HepG2 (cell line): Measurements from ENCODE around the gene SUPV3L1. TPM values are rescaled to one million over a fixed set of nuclear protein-coding genes. Genes with fewer than 3 reads are reported as not detected.

ENCODE experiments used
- BRD4 ChIP-seq: sonication (generic); formaldehyde crosslinking; IDR thresholded peaks from 2 replicates; pipeline ENCODE4 v1.4.0; 2020; ENCODE audit warnings: missing genetic modification reagents
- ETV5 ChIP-seq: IDR thresholded peaks from 2 replicates; pipeline ENCODE4 v1.6.1; 2018; ENCODE audit warnings: missing biosample characterization, missing genetic modification reagents, inconsistent platforms, borderline replicate concordance
- HNF4A ChIP-seq: sonication (generic); formaldehyde crosslinking; IDR thresholded peaks from 2 replicates; pipeline ENCODE4 v1.4.0; 2020; ENCODE audit warnings: missing genetic modification reagents
- HOXA3 ChIP-seq: sonication (generic); formaldehyde crosslinking; IDR thresholded peaks from 2 replicates; pipeline ENCODE4 v1.5.0; 2020; ENCODE audit warnings: missing genetic modification reagents
- JUNB ChIP-seq: sonication (generic); formaldehyde crosslinking; IDR thresholded peaks from 2 replicates; pipeline ENCODE4 v1.8.0; 2022; ENCODE audit warnings: missing genetic modification reagents, mild to moderate bottlenecking, borderline replicate concordance
- KLF9 ChIP-seq: IDR thresholded peaks from 2 replicates; pipeline ENCODE4 v1.6.1; 2016; ENCODE audit warnings: low read depth
- NFIC ChIP-seq: IDR thresholded peaks from 2 replicates; pipeline ENCODE4 v1.6.1; 2012; ENCODE audit warnings: mild to moderate bottlenecking, low read length, inconsistent platforms
- PAF1 ChIP-seq: IDR thresholded peaks from 2 replicates; pipeline ENCODE4 v1.6.1; 2016; ENCODE audit warnings: missing genetic modification reagents, missing compliant biosample characterization
- PITX1 ChIP-seq: sonication (generic); formaldehyde crosslinking; IDR thresholded peaks from 2 replicates; pipeline ENCODE4 v1.5.1; 2020; ENCODE audit warnings: mild to moderate bottlenecking, missing genetic modification reagents
- REXO4 ChIP-seq: sonication (generic); formaldehyde crosslinking; IDR thresholded peaks from 2 replicates; pipeline ENCODE4 v1.8.0; 2022; ENCODE audit warnings: missing genetic modification reagents, mild to moderate bottlenecking, borderline replicate concordance
- SCMH1 ChIP-seq: sonication (generic); formaldehyde crosslinking; IDR thresholded peaks from 2 replicates; pipeline ENCODE4 v1.9.0; 2021; ENCODE audit warnings: missing genetic modification reagents, mild to moderate bottlenecking, borderline replicate concordance
- SRSF9 ChIP-seq: fragments of 200-400 bp; formaldehyde crosslinking; IDR thresholded peaks from 2 replicates; pipeline ENCODE4 v1.6.1; 2018; ENCODE audit warnings: borderline replicate concordance, mild to moderate bottlenecking, low read depth, low read length; ENCODE audit not compliant: insufficient read depth, poor library complexity, severe bottlenecking
- TBP ChIP-seq: sonication (generic); formaldehyde crosslinking; IDR thresholded peaks from 2 replicates; pipeline ENCODE4 v1.5.0; 2020; ENCODE audit warnings: missing genetic modification reagents
- TSC22D2 ChIP-seq: sonication (generic); formaldehyde crosslinking; IDR thresholded peaks from 2 replicates; pipeline ENCODE4 v1.5.1; 2020; ENCODE audit warnings: missing genetic modification reagents, mild to moderate bottlenecking, borderline replicate concordance
- YEATS2 ChIP-seq: sonication (generic); formaldehyde crosslinking; IDR thresholded peaks from 2 replicates; pipeline ENCODE4 v1.4.0; 2020; ENCODE audit warnings: missing genetic modification reagents, borderline replicate concordance
- ZNF10 ChIP-seq: sonication (generic); formaldehyde crosslinking; IDR thresholded peaks from 2 replicates; pipeline ENCODE4 v1.4.0; 2020; ENCODE audit warnings: mild to moderate bottlenecking, low read depth, missing genetic modification reagents, borderline replicate concordance
- ZNF326 ChIP-seq: sonication (generic); formaldehyde crosslinking; IDR thresholded peaks from 2 replicates; pipeline ENCODE4 v1.4.0; 2020; ENCODE audit warnings: missing genetic modification reagents, borderline replicate concordance
- ZNF382 ChIP-seq: sonication (generic); formaldehyde crosslinking; IDR thresholded peaks from 2 replicates; pipeline ENCODE4 v1.5.0; 2020; ENCODE audit warnings: missing genetic modification reagents, mild to moderate bottlenecking, borderline replicate concordance
- ZNF775 ChIP-seq: sonication (generic); formaldehyde crosslinking; IDR thresholded peaks from 2 replicates; pipeline ENCODE4 v1.4.0; 2020; ENCODE audit warnings: missing genetic modification reagents, mild to moderate bottlenecking, moderate library complexity, borderline replicate concordance
- ZNF879 ChIP-seq: sonication (generic); formaldehyde crosslinking; IDR thresholded peaks from 2 replicates; pipeline ENCODE4 v1.8.1; 2023; ENCODE audit warnings: missing genetic modification reagents
- polyA plus RNA-seq, 8 experiments: library from polyadenylated mRNA; depleted of rRNA in 3 of 8; stranded (reverse) in 7 of 8; unstranded in 1 of 8; fragments of >200 nt; fragmentation: Illumina TruSeq in 4 of 8; extraction: Trizol in 4 of 8; gene quantifications; 2 replicates each; pipeline versions ENCODE4 v1.2.1 to v1.2.3, GENCODE V29; 2011 to 2016; ENCODE audit warnings: low read depth in 4 of 8, missing spikeins in 1 of 8, mixed read lengths in 1 of 8; ENCODE audit not compliant: insufficient read depth in 1 of 8
- total RNA-seq, 5 experiments: library from RNA; depleted of rRNA; stranded (reverse); fragments of >200 nt; fragmentation: Illumina TruSeq; extraction: Trizol; gene quantifications; 2 replicates each; pipeline ENCODE4 v1.2.3, GENCODE V29; 2016; ENCODE audit warnings: low read depth in 1 of 5
- TF ChIP-seq, protein P1 (sequence below): IDR thresholded peaks from 2 replicates; pipeline ENCODE4 v1.6.1; 2012; ENCODE audit warnings: low read depth, low read length, improper control_type of control experiment
- TF ChIP-seq, protein P2 (sequence below): sonication (generic); formaldehyde crosslinking; IDR thresholded peaks from 2 replicates; pipeline ENCODE4 v1.4.0; 2020; ENCODE audit warnings: missing genetic modification reagents
- TF ChIP-seq, protein P3 (sequence below): IDR thresholded peaks from 2 replicates; pipeline ENCODE4 v1.6.1; 2016
- TF ChIP-seq, protein P4 (sequence below): sonication (generic); formaldehyde crosslinking; IDR thresholded peaks from 2 replicates; pipeline ENCODE4 v1.4.0; 2020; ENCODE audit warnings: mild to moderate bottlenecking, missing genetic modification reagents
- TF ChIP-seq, protein P5 (sequence below): sonication (generic); formaldehyde crosslinking; IDR thresholded peaks from 2 replicates; pipeline ENCODE4 v1.5.1; 2020; ENCODE audit warnings: mild to moderate bottlenecking, missing genetic modification reagents, borderline replicate concordance

Gene SUPV3L1
- total and polyA plus RNA-seq, 2 of the 13 experiments (the other 11 are each of a cell fraction or from before 2014, with no cell fraction given): 28.8 to 45.7 TPM

DNA sequence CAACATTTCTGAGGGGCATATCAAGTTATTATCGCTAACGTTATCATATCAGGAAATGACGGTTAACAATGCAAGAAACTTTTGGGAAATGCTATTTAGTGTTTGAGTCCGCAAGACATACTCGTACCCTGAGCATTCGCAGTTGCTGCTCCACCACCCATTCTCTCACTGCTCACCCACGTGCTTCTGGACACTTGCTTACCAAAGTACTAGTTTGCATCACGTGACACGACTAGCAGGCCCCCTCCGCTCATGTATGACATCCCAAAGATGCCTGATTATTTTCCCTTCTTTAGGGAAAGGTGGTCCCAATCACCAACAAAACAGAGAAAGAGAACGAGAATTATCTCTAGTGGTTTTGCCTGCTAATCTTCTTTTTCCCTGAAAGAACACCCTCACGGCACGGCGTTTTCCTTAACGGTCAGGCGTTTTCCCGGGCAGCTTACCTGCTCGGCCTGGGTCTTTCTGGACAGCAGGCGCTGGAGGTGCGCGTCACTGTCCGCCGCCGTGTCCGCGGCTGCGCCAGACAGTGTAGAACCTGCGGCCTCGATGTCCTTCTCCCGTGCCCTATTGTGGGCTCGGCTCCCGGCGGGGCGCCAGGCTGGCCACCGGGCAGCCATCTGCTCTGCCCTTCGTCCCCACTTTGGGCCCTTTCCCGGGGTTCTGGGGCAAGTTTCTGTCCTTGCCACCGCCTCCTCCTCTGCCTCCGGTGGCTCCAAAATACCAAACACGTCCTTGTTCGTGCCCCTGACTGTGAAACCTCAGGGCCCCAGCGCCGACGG is at the start of gene SUPV3L1 (continued):
- TF ChIP-seq ZNF326 (CRISPR knock-in tag) (no peak), ETV5 (CRISPR knock-in tag) (0 out of 2 replicates have a peak, but pooled peaks have one; percentile 13), PITX1 (CRISPR knock-in tag) (no peak), PAF1 (CRISPR knock-in tag) (no peak), ZNF10 (CRISPR knock-in tag) (no peak), KLF9 (CRISPR knock-in tag) (no peak), TSC22D2 (peak; percentile 54; the same call in 1 of the 2 replicates), NFIC (no peak; the same call in 1 of the 2 replicates), SCMH1 (CRISPR knock-in tag) (no peak), REXO4 (no peak), HNF4A (CRISPR knock-in tag) (no peak; the same call in 1 of the 2 replicates), YEATS2 (CRISPR knock-in tag) (peak; percentile 98), SRSF9 (no peak), JUNB (CRISPR knock-in tag) (no peak), BRD4 (CRISPR knock-in tag) (no peak), ZNF775 (CRISPR knock-in tag) (no peak), TBP (no peak), HOXA3 (CRISPR knock-in tag) (peak; percentile 75), ZNF382 (CRISPR knock-in tag) (no peak), ZNF879 (no peak)
- TF ChIP-seq, protein P1, sequence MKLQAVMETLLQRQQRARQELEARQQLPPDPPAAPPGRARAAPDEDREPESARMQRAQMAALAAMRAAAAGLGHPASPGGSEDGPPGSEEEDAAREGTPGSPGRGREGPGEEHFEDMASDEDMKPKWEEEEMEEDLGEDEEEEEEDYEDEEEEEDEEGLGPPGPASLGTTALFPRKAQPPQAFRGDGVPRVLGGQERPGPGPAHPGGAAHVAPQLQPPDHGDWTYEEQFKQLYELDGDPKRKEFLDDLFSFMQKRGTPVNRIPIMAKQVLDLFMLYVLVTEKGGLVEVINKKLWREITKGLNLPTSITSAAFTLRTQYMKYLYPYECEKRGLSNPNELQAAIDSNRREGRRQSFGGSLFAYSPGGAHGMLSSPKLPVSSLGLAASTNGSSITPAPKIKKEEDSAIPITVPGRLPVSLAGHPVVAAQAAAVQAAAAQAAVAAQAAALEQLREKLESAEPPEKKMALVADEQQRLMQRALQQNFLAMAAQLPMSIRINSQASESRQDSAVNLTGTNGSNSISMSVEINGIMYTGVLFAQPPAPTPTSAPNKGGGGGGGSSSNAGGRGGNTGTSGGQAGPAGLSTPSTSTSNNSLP: 0 out of 2 replicates have a peak, but pooled peaks have one; percentile 36
- TF ChIP-seq, protein P2, sequence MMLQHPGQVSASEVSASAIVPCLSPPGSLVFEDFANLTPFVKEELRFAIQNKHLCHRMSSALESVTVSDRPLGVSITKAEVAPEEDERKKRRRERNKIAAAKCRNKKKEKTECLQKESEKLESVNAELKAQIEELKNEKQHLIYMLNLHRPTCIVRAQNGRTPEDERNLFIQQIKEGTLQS (CRISPR knock-in tag): no peak
- TF ChIP-seq, protein P3, sequence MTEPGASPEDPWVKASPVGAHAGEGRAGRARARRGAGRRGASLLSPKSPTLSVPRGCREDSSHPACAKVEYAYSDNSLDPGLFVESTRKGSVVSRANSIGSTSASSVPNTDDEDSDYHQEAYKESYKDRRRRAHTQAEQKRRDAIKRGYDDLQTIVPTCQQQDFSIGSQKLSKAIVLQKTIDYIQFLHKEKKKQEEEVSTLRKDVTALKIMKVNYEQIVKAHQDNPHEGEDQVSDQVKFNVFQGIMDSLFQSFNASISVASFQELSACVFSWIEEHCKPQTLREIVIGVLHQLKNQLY (CRISPR knock-in tag): peak; percentile 79; the same call in 1 of the 2 replicates
- TF ChIP-seq, protein P4, sequence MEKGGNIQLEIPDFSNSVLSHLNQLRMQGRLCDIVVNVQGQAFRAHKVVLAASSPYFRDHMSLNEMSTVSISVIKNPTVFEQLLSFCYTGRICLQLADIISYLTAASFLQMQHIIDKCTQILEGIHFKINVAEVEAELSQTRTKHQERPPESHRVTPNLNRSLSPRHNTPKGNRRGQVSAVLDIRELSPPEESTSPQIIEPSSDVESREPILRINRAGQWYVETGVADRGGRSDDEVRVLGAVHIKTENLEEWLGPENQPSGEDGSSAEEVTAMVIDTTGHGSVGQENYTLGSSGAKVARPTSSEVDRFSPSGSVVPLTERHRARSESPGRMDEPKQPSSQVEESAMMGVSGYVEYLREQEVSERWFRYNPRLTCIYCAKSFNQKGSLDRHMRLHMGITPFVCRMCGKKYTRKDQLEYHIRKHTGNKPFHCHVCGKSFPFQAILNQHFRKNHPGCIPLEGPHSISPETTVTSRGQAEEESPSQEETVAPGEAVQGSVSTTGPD (CRISPR knock-in tag): no peak
- TF ChIP-seq, protein P5, sequence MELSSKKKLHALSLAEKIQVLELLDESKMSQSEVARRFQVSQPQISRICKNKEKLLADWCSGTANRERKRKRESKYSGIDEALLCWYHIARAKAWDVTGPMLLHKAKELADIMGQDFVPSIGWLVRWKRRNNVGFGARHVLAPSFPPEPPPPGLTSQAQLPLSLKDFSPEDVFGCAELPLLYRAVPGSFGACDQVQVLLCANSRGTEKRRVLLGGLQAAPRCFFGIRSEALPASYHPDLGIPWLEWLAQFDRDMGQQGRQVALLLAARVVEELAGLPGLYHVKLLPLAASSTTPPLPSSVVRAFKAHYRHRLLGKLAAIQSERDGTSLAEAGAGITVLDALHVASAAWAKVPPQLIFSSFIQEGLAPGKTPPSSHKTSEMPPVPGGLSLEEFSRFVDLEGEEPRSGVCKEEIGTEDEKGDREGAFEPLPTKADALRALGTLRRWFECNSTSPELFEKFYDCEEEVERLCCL (CRISPR knock-in tag): no peak
